HUDEP-2 (cell line): ENCODE results near the gene SPAG6.

ENCODE experiments used
- DNase-seq, 76 experiments: peaks; one replicate each; lab custom pipeline; 2025; ENCODE audit not compliant: unreplicated experiment in 76 of 76; lab: John Stamatoyannopoulos, UW

Gene SPAG6

GRCh38 chr10:22427890-22428571 lies 82.7 kb downstream of the SPAG6 start:
- DNase-seq = no peak

- DNase-seq = no peak
Measured at GRCh38 chr10:22429146-22429545, 83.8 kb downstream of the SPAG6 start.

GRCh38 chr10:22429981-22430421 lies 84.7 kb downstream of the SPAG6 start:
- no peak for DNase-seq

GRCh38 chr10:22433875-22434274 lies 88.6 kb downstream of the SPAG6 start:
- no peak for DNase-seq

DNA sequence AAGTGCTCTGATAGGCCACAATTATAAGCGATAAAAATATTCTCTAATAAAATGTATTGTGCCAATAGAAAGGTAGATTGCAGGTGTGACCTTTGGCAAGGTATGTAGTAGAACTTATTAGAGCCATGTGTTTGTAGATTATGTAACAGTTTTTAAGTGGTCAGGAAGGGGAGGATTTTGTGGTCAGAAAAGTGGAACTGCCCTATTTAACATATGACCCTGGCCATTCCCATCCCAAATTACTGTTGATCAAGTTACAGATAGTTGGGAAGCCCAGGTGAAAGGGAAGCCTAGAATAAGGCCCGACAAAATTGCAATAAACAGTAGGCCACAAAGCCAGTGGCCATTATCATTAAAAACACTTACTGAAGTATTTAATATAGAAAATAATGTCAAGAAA lies 89.2 kb downstream of the SPAG6 start:
- DNase-seq = no peak

DNA sequence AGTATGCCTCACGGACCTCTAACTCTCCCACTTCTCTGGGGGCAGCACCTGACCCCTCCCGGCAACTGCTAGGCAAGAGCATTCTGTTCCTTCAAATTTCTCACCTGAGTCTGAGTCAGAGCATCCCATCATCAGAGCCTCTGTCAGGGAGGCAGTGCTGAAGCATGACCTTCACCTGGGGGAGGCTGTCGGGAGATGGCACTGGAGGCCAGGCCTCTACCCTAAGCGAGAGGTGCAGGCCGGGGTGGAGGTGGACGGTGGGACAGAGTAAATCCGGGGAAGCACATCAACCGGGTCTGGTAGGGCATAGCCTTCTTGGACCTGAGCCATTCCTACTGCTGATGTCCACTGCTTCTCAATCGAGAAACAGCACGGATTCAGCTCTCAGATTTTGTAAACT lies 90.4 kb downstream of the SPAG6 start:
- DNase-seq = peak in 1 of 76 experiments; percentile 2

- DNase-seq = peak in 29 of 76 experiments; percentile 33 to 76 (median 62)
Measured at GRCh38 chr10:22436526-22436892, 91.2 kb downstream of the SPAG6 start.

DNA sequence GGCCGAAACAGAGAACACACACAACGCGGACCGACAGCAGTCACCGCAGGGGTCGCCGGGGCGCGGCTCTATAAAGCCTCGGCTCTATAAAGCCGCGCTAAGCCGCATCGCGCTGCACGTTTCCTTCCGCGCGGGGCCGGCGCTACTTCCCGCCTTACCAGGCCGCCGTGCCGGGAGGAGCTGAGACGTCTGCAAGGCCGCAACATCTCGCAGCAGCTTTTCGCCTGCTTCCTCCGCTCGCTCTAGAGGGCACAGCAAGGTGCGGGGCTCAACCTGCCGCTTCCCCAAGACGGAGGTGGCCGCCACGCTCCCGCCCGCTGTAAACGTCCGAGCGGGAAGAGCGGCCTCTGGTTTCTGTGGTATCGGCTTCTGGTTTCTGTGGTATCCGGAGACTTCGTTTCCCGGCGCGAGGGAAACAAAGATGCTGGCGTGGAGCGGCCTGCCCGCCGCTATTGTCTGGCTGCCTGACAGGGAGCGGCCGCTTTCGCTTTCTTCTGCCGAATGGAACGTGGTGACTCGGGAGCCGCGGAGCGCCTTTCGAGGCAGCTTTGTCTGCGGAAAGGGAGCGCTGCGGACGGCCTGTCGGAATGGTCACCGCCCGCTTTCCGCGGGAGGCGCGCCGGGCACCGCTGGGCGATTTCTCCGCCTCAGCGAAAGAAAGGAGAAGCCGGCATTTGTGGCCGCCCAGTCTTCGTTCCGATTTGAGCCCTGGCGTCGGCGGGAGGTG lies 91.8 kb downstream of the SPAG6 start:
- DNase-seq = peak; percentile 58 to 95 (median 87)

DNA sequence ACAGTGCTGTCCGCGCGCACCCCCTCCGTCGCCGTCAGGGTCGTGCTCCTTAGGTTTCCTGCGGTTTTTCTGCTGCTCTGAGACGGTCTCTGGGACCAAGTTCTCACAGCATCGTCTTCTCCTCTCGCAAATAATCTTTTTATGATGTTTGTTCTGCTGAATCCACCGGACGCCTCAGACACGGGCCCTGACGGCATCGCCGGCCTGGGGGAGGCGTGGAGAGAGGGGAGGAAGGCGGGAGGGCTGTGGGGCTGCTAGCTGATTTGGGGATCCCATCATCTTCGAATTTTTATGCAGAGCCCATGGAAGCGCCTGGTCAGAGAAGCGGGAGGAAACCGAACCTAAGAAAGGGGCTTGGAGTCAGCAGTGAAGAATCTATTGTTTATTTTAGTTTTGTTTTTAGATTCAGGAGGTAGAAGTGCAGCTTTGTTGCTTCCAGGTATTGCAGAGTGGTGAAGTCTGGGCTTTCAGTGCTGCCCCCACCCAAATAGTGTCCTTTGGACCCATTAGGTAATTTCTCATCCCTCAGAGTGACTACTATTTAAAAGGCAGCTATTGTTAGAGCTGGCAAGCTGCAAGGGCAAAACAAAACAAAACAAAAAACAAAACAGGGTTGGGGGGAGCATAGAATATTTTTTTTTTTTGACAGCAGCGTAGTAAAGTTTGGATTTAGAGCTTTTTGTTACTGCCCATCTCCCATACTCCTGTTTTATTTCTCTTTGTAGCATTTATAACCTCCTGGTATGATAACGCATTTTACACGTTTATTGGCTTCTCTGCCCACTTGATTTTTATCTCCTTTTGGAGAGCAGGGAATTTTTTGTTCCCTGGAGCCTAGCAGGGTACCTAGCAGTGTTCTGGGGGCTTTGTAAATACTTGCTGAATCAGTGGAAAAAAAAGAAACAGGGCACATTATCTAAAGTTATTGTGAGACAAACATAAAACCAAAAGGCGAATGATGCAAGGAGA lies 92.6 kb downstream of the SPAG6 start:
- peak in 9 of 76 experiments; percentile 16 to 50 (median 40) for DNase-seq

GRCh38 chr10:22438711-22439110 lies 93.4 kb downstream of the SPAG6 start:
- DNase-seq = no peak

- DNase-seq = no peak
Measured at GRCh38 chr10:22442063-22442462, 96.8 kb downstream of the SPAG6 start.

DNA sequence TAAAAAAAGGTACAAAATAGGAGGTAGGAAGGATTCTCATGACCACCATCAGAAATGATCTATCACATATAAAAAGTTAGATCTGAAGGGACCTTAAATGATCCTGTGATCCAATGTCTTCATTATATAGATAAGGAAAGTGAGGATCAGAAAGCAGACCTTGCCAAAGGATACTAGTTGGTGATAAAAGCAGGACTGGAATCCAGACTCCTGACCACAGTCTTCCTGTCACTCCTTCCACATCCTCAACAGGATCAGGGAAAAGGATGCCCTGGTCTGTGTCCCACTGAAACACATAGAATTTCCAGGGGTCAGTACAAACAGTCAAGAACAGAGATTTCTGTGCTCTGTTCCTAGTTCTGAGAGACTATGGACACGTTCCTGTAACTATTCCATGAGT lies 97.2 kb downstream of the SPAG6 start:
- no peak for DNase-seq

GRCh38 chr10:22443175-22443901 lies 98.0 kb downstream of the SPAG6 start:
- DNase-seq = no peak

DNA sequence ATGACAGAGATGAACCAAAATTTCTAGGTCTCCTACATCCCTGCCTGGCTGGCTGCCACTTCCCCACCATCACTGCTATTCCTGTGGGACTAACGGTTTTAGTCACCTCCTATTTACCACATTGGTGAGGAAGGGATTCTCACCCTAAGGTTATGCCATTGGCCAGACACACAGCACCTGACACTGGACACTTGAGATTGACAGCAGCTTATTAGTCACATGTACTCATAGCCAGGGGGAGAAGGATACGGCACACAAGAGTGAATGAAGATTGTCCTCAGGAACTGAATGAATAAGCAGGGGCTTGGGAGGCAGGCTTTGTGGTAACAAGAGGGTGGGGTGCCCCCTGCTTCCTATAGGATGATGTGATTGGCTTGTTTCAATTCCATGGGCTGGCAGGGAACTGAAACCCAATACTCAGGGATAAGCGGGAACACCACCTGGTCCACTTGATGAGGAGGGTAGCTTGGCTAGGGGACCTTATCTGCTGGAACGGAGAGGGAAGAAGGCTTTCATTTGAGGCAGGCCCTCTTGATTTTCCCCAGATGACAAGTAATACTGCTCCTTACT lies 99.0 kb downstream of the SPAG6 start:
- DNase-seq = no peak

GRCh38 chr10:22445495-22445894 lies 100.2 kb downstream of the SPAG6 start:
- DNase-seq = no peak

DNA sequence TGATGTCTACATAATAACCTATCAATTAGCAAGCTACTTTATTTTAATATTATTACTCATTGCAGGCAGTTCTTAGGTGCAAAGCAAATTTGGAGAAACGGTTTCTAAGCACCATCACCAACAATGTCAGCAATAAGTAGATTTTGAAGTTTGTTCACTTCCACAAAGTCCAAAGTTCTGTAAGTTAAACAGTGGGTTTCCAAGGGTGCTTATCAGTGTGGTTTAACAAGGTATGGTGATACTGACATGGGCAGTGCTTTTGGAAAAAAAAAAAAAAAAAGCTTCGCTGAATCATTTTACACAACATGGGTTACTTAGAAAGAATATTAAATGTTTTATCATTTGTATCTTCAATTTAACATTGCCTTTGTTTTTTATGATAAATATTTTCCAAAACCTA lies 101.8 kb downstream of the SPAG6 start:
- no peak for DNase-seq

DNA sequence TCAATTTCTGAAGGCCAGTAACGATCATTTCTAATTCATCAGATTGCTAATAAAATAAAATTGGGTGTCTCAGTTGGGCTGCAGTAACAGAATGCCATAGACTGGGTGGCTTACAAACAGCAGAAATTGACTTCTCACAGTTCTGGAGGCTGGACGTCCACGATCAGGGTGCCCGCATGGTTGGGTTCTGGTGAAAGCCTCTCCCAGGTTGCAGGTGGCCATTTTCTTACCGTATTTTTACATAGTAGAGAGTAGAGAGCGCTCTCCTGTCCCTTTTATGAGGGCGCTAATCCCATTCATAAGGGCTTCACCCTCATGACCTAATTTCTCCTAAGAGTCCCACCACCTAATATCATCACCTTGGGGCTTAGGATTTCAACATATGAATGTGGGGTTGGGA lies 106.0 kb downstream of the SPAG6 start:
- DNase-seq = no peak

DNA sequence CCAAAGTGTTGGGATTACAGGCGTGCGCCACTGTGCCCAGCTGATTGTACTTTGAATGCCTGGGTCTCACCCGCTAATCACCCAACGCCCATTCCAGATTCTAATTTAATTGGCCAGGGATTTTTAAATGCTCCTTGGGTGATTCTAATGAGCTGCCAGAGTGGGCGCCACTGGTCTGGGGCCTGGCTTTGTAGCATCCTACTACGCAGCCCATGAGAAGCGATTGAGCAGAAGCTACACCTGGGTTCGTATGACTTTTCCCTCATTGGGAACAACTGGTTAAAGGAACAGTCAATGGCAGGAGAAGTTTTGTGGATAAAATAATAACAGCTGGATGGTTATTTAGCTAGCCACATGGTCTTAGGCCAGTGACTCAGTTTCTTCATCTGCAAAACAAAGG lies 108.0 kb downstream of the SPAG6 start:
- DNase-seq = no peak

DNA sequence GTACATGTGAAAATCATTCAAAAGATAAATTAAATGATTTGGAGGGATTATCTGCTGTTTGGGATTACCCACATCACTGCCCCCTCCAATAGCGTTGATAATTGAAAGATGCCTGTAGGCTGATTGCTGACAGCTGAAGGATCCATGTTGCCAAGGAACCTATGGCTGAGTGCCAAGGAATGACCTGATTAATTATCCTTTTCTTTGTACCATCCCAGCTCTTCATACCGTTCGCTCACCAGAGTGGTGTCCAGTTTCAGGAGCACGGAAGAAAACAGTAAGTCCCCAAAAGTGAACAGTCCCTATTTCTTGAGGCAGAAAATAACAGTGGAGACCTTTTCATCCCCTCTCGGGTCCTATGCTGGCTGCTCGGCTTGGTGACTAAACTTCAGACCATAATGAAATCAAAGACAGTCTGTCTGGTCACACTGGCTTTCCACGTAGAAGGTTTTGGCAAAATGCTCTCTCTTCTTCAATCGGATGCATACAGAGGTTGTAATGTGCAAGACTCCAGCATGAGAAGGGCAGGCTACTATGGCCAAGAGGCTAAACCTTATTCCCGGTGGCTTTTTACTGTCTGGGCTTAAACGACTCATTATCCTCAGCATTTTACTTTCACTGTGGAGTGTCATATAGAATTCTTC lies 108.8 kb downstream of the SPAG6 start:
- no peak for DNase-seq

DNA sequence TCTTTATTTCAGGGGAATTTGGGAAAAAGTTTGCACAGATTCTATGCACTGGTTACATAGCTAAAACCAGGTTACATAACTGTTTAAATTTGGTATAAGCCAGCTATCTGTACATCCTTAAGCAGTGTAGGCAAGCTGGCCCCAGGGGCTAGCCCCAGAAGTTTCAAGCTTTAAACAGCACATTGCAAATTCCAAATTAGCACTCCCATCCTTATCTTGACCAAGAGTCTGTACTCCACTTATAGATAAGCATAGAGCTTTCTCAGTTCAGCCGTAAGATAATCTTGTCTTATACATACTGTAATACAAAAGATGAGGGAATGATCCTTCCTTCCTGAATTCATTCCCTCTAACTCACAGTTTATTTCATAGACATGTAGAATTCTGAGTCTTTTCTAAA lies 109.3 kb downstream of the SPAG6 start:
- DNase-seq = no peak
